Subcutaneous abdominal adipose tissue (tissue), 5 donors: ENCODE measurements around the gene SPATA19.

ENCODE experiments used
- H3K27ac ChIP-seq: one replicate; pipeline ENCODE4 v1.7.0; 2013; ENCODE audit warnings: low read depth, mild to moderate bottlenecking, inconsistent platforms, low read length, moderate library complexity
- H3K27me3 ChIP-seq, 5 donors: one replicate each; pipeline ENCODE4 v1.7.0; 2013; ENCODE audit warnings: low read length in 5 of 5, inconsistent platforms in 1 of 5; ENCODE audit not compliant: control insufficient read depth in 5 of 5, insufficient read depth in 4 of 5
- H3K36me3 ChIP-seq, 5 donors: one replicate each; pipeline ENCODE4 v1.7.0; 2013; ENCODE audit warnings: low read length in 5 of 5; ENCODE audit not compliant: control insufficient read depth in 5 of 5, insufficient read depth in 5 of 5
- H3K4me1 ChIP-seq, 5 donors: one replicate each; pipeline ENCODE4 v1.7.0; 2013; ENCODE audit warnings: low read length in 5 of 5, mild to moderate bottlenecking in 3 of 5, moderate library complexity in 1 of 5; ENCODE audit not compliant: control insufficient read depth in 5 of 5, insufficient read depth in 5 of 5
- H3K4me3 ChIP-seq, 5 donors: one replicate each; pipeline ENCODE4 v1.7.0; 2013; ENCODE audit warnings: low read length in 5 of 5, low read depth in 1 of 5
- H3K9ac ChIP-seq, 5 donors: one replicate each; pipeline ENCODE4 v1.7.0; 2013; ENCODE audit warnings: low read length in 5 of 5, mild to moderate bottlenecking in 4 of 5, moderate library complexity in 3 of 5
- H3K9me3 ChIP-seq, 5 donors: one replicate each; pipeline ENCODE4 v1.7.0; 2013; ENCODE audit warnings: low read length in 5 of 5; ENCODE audit not compliant: control insufficient read depth in 5 of 5
- donor health status: healthy.
- donor health status: healthy.
- donor health status: healthy.
- donor health status: healthy.
- donor health status: healthy.

SPATA19 gene

DNA sequence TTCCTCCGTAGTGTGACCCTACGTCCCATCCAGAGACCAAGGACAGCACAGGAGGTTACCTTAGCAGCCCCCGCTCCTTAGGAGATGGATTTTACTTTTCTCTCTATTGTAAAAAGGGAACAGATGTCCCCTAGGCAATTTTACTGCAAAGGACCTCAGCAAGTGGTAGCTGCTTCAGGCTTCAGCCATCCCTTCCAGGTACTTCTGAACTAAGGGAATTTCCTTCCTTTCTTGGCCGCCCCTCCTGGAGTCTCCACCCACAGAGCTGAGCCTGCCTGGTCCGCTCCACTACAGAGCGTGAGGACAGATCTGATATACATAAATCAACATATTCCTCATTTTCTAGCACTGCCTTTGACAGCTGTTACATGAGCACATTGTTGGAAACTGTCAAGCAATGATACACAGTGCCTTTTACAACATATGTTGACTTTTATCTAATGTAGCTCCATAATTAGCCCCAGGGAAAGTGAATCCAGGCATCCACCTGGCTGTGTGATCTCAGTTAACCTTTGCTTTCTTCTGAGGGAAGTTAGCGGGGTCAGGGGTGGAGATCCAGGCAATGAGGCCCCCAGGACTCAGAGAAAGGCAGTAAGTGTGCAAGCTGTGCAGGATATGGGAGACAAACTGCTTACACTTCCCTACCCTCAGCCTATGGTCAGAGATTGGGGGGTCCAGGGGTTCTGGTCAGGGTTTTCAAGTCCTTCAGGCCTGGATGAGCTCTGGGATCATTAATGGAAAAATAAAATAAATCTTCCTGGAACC lies 51.9 kb downstream of the SPATA19 start:
- Histone ChIP-seq H3K9ac (no peak overlapping the region), H3K36me3 (no peaks in the 10 kb centered on the region), H3K4me3 (no peak overlapping the region), H3K4me1 (no peaks in the 10 kb centered on the region), H3K9me3 (peaks cover 0 to 32% (median 11%) of the 10 kb centered on the region in 5 donors), H3K27me3 (peaks cover 0 to 9% (median 2%) of the 10 kb centered on the region in 5 donors), H3K27ac (no peak overlapping the region)

DNA sequence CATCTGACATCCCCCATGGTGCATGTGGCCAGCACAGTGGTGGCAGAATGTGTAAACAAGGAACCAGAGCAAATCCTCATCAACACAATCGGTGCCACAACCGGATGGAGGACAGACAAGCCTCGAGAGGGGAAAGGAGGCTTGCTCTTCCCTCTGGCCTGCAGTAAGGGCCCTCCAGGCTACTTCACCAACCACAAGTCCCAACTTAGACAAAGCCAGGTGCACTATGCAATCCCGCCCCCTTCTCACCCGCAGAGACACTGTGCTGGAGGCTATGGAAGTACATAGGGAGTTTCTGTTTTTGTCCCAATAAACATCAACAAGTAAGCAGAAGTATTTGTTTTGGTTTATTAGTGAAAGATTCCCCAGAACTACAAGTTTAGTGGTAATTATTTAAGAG lies 54.3 kb downstream of the SPATA19 start:
- Histone ChIP-seq H3K4me3 (no peak overlapping the region), H3K4me1 (peaks cover 0 to 9% (median 8%) of the 10 kb centered on the region in 5 donors), H3K9ac (no peak overlapping the region)

More for the DNA sequence above, 54.3 kb downstream of the SPATA19 start:
- Histone ChIP-seq H3K9me3 (peaks cover 0 to 25% (median 11%) of the 10 kb centered on the region in 5 donors), H3K27me3 (peaks cover 0 to 9% (median 3%) of the 10 kb centered on the region in 5 donors), H3K36me3 (no peaks in the 10 kb centered on the region), H3K27ac (no peak overlapping the region)
